Measurements from ENCODE around the gene JUNB.

The JUNB gene

GRCh38 chr19:12842511-12842910 lies 51.2 kb downstream of the JUNB start:
- DNase-seq (ENCODE audit: low spot score), result no peak
